Inflammatory macrophage treated with lipopolysaccharide for 1 hour (primary cell): Measurements from ENCODE around the gene CFAP68.
A peak's percentile ranks its signal among the peaks of the same experiment; 100 is the strongest.
"Not testable (repeated sequence)": the region's sequence is repeated elsewhere in the genome, so short reads cannot be mapped to it uniquely, and the experiment has no call there.

Experiments
- DNase-seq, 2 donors: peaks; one replicate each; pipeline ENCODE4 v3.0.0-alpha.2; 2020 to 2022

The CFAP68 gene

DNA sequence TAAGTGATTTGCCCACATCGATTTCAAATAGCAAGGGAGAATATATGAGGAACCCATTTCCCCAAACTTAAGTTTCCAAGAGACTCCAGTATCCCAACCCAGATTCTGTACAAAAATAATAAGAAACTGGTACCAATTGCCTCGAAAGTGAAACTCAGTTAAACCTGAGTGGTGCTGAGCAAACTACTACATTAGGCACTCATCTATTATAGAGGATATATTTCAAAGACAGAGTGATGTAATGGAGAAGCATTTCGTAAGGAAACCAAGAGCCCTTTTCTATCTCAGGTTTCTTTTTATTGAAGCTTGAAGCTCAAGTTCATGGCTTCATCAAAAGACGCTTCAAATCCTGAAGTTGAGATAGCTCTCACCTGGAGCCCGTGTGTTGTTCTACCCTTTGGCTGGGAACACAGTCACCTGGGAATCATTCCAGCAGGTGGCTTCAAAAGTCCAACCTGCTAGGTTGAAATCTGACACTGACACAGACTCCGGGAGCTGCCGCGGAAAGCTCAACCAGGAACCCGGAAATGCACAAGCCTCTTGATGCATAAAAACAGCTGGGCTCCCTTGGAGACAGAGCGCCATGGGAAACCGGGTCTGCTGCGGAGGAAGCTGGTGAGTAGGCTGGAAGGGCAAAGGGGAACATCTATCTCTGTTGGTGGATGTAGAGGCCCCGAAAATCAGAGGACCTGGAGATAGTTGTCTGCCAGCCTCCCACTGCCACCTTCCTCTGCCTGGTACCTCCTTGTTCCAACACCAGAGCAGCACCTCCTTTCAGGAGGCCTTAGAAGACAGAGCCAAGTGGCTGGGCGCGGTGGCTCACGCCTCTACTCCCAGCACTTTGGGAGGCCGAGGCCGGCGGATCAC lies 39.3 kb downstream of the CFAP68 start, which contains the start of gene C11orf52:
C11orf52 (plus strand) TSS at position 524 of the 867 bp plus-strand sequence; CDS start at position 584, 60 bp downstream.
- DNase-seq, result no peak

DNA sequence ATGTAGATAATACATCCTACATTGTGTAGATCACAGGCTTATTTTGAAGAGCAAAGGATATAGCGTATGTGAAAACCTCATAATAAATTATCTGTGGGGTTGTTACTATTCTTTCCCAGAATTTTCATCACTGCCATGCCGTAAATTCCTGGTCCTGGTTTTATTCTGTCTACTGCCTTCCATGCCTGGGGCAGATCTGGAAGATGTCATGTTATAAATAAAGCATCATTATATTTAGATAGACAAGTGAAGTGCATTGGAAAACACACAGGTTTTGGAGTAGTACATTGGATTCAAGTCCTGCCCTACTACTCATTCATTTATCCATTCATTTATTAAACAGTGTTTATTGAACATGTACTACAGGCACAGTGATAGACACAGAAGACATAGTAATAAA lies 41.6 kb downstream of the CFAP68 start:
- DNase-seq, result no peak

DNA sequence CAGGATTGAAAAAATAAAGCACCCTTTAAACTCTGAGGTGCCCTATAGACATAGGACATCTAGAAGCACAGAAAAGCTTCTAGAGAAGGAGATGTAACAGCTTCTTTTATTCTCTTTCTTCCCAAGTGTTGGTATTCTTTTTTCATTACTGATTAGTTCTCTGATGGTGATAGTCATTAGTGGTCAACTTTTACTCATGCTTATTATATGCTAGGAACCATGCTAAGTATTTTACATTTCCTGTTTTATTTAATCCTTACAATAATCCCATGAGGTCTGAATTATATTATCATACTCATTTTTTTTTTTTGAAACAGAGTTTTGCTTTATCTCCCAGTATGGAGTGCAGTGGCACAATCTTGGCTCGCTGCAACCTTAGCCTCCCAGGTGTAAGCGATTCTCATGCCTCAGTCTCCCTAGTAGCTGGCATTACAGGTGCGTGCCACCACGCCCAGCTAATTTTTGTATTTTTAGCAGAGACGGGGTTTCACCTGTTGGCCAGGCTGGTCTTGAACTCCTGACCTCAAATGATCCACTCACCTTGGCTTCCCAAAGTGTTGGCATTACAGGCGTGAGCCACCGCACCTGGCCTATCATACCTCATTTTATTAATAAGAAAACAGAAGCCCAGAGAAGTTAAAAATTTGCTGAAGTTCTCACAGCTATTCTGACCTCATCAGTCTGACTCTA lies 42.3 kb downstream of the CFAP68 start:
- no peak for DNase-seq

DNA sequence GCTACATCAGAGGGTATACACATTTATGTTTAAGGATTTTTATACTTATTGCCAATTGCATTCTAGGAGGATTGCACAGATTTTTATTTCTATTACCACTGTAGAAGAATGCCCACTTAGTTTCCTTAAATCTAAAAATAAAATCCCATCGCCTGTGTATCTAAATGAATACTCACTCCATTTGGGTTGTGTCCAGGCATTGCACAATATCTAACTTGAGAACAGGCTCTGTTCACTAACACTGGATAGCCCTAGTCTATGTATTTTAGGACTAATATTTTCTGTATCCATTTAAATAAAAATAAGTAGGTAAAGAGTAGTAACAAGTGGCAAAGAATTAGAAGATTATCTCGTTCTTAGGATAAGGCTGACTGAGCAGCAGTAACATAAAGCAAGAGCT lies 43.5 kb downstream of the CFAP68 start:
- DNase-seq, result peak in 1 of 2 donors; percentile 22

DNA sequence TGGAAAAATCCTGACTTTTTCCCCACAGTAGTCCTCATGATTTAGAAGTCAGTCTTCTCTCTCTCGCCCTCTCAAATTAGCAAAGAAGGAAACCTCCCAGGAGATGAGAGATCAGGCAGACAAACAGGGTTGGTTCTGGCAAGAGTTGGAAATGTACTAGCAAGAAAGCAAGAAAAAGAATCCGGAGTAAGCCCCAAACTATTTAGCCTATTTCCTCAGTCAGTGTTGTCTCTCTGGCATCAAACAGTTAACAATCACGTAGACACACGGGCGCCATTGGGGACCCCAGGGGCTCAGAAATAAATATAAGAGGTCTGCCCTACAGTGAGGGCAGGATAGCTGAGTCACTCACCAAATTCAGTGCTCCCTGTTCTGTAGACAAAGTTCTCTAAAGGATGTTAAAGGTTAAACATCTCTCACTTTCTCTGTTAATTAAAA lies 44.0 kb downstream of the CFAP68 start:
- DNase-seq, result no peak

DNA sequence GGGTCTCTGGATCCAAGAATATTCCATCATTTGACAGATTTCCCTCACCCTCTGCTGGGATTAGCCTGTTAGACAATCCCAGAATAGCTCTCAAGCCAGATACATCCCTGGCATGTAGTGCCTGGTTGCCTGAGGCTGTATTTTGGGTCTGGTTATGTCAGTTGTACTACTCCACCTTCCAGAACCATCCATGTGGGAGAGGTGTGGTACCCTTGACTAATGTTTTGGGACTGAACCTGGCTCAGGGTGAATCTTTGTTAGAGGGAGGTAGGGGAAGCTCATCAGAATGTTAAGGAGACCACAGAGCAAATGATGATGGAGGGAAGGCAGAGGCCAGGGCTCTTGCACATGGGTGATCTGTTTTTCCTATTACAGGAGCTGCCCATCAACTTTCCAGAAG lies 44.6 kb downstream of the CFAP68 start:
- no peak for DNase-seq

DNA sequence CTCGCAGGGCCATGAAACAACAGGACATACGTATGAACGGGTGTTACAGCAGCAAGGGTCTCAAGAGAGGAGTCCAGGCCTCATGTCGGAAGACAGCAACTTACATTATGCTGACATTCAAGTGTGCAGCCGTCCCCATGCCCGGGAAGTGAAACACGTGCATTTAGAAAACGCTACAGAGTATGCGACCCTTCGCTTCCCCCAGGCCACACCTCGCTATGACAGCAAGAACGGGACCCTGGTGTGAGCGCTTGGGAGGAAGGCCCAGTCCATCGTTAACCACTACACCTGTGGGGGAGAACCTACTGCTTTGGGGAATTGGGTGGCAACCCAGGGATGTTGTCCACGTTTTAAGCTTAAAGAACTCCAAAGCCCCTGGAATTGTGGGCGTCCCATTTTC lies 46.6 kb downstream of the CFAP68 start:
- no peak for DNase-seq

DNA sequence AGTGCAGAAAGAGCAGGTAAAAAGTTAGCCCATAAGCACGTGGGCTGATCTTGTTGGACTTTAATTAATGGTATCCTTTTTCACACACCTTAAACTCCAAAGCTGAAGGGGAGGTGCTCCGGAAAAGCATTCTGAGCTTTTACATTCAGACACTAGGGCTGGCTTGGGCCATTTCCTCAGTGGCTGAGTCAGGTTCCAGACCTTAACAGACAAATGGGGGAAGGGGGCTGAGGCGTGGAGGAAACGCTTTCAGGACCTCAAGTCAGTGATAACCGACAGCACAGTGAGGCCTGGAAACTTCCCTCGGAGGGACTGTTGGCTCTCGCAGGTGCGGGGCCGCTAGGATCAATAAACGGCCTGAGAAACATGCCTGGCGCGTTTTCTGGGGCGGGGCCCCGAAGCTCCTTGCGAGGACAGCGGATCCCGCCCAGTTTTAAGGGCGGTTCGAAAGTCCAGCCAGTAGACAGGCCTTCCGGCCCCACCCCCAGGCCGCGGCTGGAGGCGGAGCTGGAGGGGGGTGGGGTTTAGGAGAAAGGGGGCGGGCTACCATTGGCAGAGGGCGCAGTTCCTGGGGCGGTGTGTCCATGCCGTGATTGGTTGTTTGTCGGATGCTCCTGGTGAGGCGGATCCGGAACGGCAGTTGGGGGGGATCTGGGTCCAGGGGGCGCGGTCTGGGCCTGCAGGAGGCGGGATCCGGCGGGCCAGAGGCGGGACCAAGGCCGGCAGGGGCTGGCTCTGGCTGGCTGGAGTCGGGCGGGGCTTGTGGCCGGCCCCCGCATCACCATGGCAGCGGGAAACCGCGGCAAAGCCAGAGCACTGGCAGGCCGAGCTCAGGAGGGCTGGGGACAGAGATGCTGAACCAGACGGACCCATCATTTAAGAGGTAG lies 47.4 kb downstream of the CFAP68 start:
- peak; percentile 94 to 98 for DNase-seq

DNA sequence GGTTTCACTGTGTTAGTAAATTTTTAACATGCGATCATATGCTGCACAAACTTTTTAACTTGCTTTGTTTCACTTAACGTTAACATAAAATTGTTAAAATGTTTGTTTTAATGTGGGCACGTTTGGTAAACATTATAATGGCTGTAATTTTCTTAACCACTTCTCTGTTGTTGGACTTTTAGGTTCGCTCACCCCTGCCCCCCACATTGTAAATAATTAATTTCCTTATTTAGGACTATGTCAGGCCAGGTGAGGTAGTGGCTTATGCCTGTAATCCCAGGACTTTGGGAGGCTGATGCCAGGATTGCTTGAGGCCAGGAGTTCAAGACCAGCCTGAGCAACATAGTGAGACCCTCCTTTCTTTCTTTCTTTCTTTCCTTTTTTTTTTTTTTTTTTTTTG lies 51.1 kb downstream of the CFAP68 start:
- DNase-seq, result no peak

DNA sequence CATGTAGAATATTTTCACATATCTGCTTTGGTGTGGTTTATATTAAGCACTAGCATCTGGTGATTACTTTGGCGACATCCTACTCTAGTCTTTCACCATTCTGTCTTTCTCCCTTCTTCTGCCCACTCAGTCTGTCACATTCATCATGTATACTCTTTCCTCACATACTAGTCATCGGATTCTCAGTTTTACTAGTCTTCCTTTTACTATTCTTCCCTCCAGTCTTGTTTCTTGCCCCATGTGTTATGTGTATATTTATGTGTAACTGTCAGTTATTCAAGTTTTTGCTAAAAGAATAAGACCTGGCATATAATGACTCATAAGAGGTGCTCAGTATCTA lies 53.2 kb downstream of the CFAP68 start:
- peak; percentile 73 to 89 for DNase-seq

DNA sequence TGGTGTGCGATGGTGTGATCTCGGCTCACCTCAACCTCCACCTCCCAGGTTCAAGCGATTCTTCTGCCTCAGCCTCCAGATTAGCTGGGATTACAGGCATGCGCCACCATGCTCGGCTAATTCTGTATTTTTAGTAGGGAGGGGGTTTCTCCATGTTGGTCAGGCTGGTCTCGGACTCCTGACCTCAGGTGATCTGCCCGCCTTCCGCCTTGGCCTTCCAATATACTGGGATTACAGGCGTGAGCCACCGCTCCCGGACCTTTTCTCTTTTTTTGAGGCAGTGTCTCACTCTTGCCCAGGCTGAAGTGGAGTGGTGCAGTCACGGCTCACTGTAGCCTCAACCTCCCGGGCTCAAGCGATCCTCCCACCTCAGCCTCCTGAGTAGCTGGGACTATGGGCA lies 53.8 kb downstream of the CFAP68 start:
- DNase-seq, result not testable (repeated sequence)

DNA sequence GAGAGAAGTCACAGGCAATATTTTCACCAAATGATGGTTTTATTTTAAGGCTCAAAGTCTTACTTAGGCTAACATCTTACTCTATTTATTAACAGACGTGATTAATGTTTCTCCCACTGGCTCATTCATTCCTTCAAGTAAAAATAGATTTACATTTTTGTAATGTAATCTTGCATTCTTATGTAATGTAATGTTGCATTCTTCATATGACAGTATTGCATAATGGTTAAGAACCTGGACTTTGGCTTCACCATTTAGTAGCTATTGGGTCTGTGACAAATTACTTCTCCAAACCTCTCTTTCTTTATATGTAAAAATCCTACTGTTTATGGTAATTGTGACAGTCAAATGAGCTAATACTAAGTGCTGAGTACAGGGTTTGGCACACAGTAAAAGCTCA lies 54.5 kb downstream of the CFAP68 start:
- peak; percentile 85 to 89 for DNase-seq

DNA sequence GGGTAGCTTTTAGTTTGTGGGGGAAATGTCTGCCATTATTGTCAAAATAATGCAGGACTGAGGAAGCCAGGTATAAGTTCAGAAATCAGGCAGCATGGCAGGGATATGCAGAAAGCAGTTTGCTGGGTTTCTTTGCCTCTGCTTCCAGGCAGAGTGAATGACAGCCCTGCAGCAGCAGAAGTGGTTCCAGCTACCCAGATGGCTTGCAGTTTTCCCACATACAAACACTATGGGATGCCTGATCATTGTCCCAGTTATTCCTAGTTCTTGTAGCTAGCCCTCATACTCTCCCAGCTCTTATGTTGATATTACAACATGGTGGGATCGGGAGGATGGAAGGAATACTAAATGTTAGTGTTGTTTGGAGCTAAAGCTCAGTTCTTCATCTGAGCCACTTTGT lies 55.0 kb downstream of the CFAP68 start:
- no peak for DNase-seq
